Spleen (tissue), 11 donors: ENCODE data around the gene HIPK2. TPM values are rescaled to one million over a fixed set of nuclear protein-coding genes. Genes with fewer than 3 reads are reported as not detected.

Experiments
- DNase-seq: peaks from one replicate; pipeline ENCODE4 v3.0.0-alpha.2; 2020
- H3K27ac ChIP-seq, 8 donors: fragments of 200-600 bp; sonication (generic) in 7 of 8; 1 replicate in 4 of 8; 2 replicates in 4 of 8; pipeline versions ENCODE4 v1.5.0 to v1.8.0; 2016 to 2021; ENCODE audit warnings: inconsistent platforms in 4 of 8, mild to moderate bottlenecking in 4 of 8, moderate library complexity in 1 of 8
- H3K27me3 ChIP-seq, 7 donors: fragments of 200-600 bp; sonication (generic) in 6 of 7; replicated peaks in 1 of 7; 1 replicate in 4 of 7; 2 replicates in 3 of 7; pipeline versions ENCODE4 v1.5.0 to v1.8.0; 2016 to 2021; ENCODE audit warnings: inconsistent platforms in 3 of 7, mild to moderate bottlenecking in 1 of 7
- H3K36me3 ChIP-seq, 6 donors: fragments of 200-600 bp; sonication (generic) in 5 of 6; 1 replicate in 4 of 6; 2 replicates in 2 of 6; pipeline versions ENCODE4 v1.5.0 to v1.8.0; 2016 to 2021; ENCODE audit warnings: inconsistent platforms in 2 of 6
- H3K4me1 ChIP-seq, 6 donors: fragments of 200-600 bp; sonication (generic) in 5 of 6; 1 replicate in 3 of 6; 2 replicates in 3 of 6; pipeline versions ENCODE4 v1.5.0 to v1.8.0; 2016 to 2021; ENCODE audit warnings: inconsistent platforms in 3 of 6
- H3K4me3 ChIP-seq, 8 donors: fragments of 200-600 bp; sonication (generic) in 7 of 8; 1 replicate in 4 of 8; 2 replicates in 4 of 8; pipeline versions ENCODE4 v1.5.0 to v1.8.0; 2016 to 2021; ENCODE audit warnings: inconsistent platforms in 4 of 8, mild to moderate bottlenecking in 4 of 8, moderate library complexity in 2 of 8
- H3K9me3 ChIP-seq, 8 donors: fragments of 200-600 bp; sonication (generic) in 7 of 8; 1 replicate in 4 of 8; 2 replicates in 4 of 8; pipeline versions ENCODE4 v1.5.0 to v1.8.0; 2016 to 2021; ENCODE audit warnings: inconsistent platforms in 4 of 8
- CTCF ChIP-seq, 11 experiments: fragments of 200-600 bp in 7 of 11; fragments of 450-650 bp in 4 of 11; sonication (generic) in 4 of 11; IDR thresholded peaks in 8 of 11; conservative IDR thresholded peaks in 3 of 11; 1 replicate in 7 of 11; 2 replicates in 4 of 11; pipeline versions ENCODE4 v1.4.0 to v1.8.0; 2016 to 2021; ENCODE audit warnings: antibody characterized with exemption in 11 of 11, inconsistent platforms in 4 of 11, mild to moderate bottlenecking in 1 of 11
- POLR2A ChIP-seq, 3 donors: fragments of 450-650 bp; IDR thresholded peaks; one replicate each; pipeline ENCODE4 v1.5.1; 2017; ENCODE audit warnings: antibody characterized with exemption in 3 of 3, mild to moderate bottlenecking in 1 of 3
- POLR2AphosphoS5 ChIP-seq, 3 donors: sonication (generic); formaldehyde crosslinking; IDR thresholded peaks; one replicate each; pipeline ENCODE4 v1.5.1; 2017; ENCODE audit warnings: antibody characterized with exemption in 3 of 3
- WGBS, 5 donors: extraction: QIAGEN DNeasy Blood & Tissue Kit in 3 of 5; methylation state at CpG; one replicate each; pipeline versions ENCODE4 v1.1.5 to v1.1.7; 2013 to 2018; 5-methylcytosine and 5-hydroxymethylcytosine counted together
- intact Hi-C: fragments of 100-400 bp; cut with DNase I; formaldehyde crosslinking; loops from one replicate; pipeline ENCODE4 v1.15.0; 2023; ENCODE audit warnings: low total_unique reads
- polyA plus RNA-seq, 3 donors: library from polyadenylated mRNA; stranded (reverse); fragments of 200-250 nt; gene quantifications; one replicate each; pipeline ENCODE4 v1.2.1, GENCODE V29; 2013
- total RNA-seq, 7 donors: library from RNA; depleted of rRNA in 3 of 7; stranded (reverse); fragments of >200 nt in 3 of 7; fragmentation: NEBNext Ultra II Directional in 4 of 7; extraction: Animal tissue kit (Norgen Biotek cat#: 25700) in 4 of 7; gene quantifications; one replicate each; pipeline versions ENCODE4 v1.1.0 to v1.2.1, GENCODE V29; 2016 to 2021
- donor health status: healthy with polysubstance abuse.
- donor health status: DM: no; HTN: no; CAD: no; lungs with moderate emphysema.
- donor health status: DM: no; HTN: no; CAD: no.
- donor health status: Bipolar disorder and iron deficiency.
- donor health status: healthy.
- donor health status: DM: no; HTN: no; CAD: no.
- donor health status: DM: yes; HTN: yes; CAD: no.

HIPK2 gene
- total and polyA plus RNA-seq, 10 donors = 1.7 to 97.5 (median 51.8) TPM

GRCh38 chr7:139731802-139732470 is 45.9 kb downstream of the HIPK2 start:
- Histone ChIP-seq H3K4me3 (peak overlapping the region in 1 of 8 donors; percentile 38), H3K27me3 (no peaks in the 10 kb centered on the region), H3K36me3 (peaks cover 0 to 24% (median 0%) of the 10 kb centered on the region in 6 donors), H3K4me1 (peaks cover 20 to 94% (median 61%) of the 10 kb centered on the region in 6 donors), H3K9me3 (no peaks in the 10 kb centered on the region), H3K27ac (peak overlapping the region; percentile 15 to 88 (median 68))
- intact Hi-C loops = no loop called here
- TF ChIP-seq POLR2AphosphoS5 (IDR thresholded peaks at IDR 0.05) = peak in 1 of 3 donors; percentile 83
- no peak for TF ChIP-seq POLR2A (IDR thresholded peaks at IDR 0.05)
- no peak for TF ChIP-seq CTCF (IDR thresholded peaks at IDR 0.05 in 8 of 11, conservative IDR thresholded peaks at IDR 0.05 in 3 of 11)
- 41 to 75% (median 57%) methylated on average over 9 of the region's 9 CpGs for WGBS, 5 donors
- DNase-seq = no peak

GRCh38 chr7:139730746-139731612 is 46.8 kb downstream of the HIPK2 start:
- peak overlapping the region; percentile 15 to 88 (median 68) for H3K27ac ChIP-seq
- TF ChIP-seq CTCF (IDR thresholded peaks at IDR 0.05 in 8 of 11, conservative IDR thresholded peaks at IDR 0.05 in 3 of 11) = no peak
- TF ChIP-seq POLR2AphosphoS5 (IDR thresholded peaks at IDR 0.05) = peak in 1 of 3 donors; percentile 81
- no peak for TF ChIP-seq POLR2A (IDR thresholded peaks at IDR 0.05)
- 62 to 73% (median 67%) methylated on average over 15 of the region's 15 CpGs for WGBS, 5 donors
- H3K36me3 ChIP-seq = peaks cover 0 to 16% (median 0%) of the 10 kb centered on the region in 6 donors
- no peak for DNase-seq
- peak overlapping the region in 1 of 8 donors; percentile 38 for H3K4me3 ChIP-seq
- intact Hi-C loops = no loop called here
- no peaks in the 10 kb centered on the region for H3K9me3 ChIP-seq
- no peaks in the 10 kb centered on the region for H3K27me3 ChIP-seq
- peaks cover 24 to 94% (median 61%) of the 10 kb centered on the region in 6 donors for H3K4me1 ChIP-seq

- intact Hi-C loops = no loop called here
- Histone ChIP-seq H3K36me3 (peaks cover 0 to 9% (median 0%) of the 10 kb centered on the region in 6 donors), H3K4me3 (no peak overlapping the region), H3K27ac (peak overlapping the region in 3 of 8 donors; percentile 87 to 88 (median 87)), H3K4me1 (peaks cover 32 to 97% (median 72%) of the 10 kb centered on the region in 6 donors), H3K9me3 (no peaks in the 10 kb centered on the region), H3K27me3 (no peaks in the 10 kb centered on the region)
- 88 to 100% (median 97%) methylated on average over 1 of the region's 1 CpG for WGBS, 5 donors
- DNase-seq = no peak
- no peak for TF ChIP-seq POLR2AphosphoS5 (IDR thresholded peaks at IDR 0.05)
Measured at GRCh38 chr7:139728203-139728602, 49.6 kb downstream of the HIPK2 start.

- intact Hi-C loops = no loop called here
- peak overlapping the region in 7 of 8 donors; percentile 67 to 88 (median 80) for H3K27ac ChIP-seq
- DNase-seq = no peak
Measured at GRCh38 chr7:139727151-139727705, 50.6 kb downstream of the HIPK2 start.

More at GRCh38 chr7:139727151-139727705, 50.6 kb downstream of the HIPK2 start:
- Histone ChIP-seq H3K27me3 (no peaks in the 10 kb centered on the region), H3K4me3 (peak overlapping the region in 1 of 8 donors; percentile 36), H3K36me3 (peaks cover 0 to 9% (median 0%) of the 10 kb centered on the region in 6 donors), H3K4me1 (peaks cover 34 to 97% (median 75%) of the 10 kb centered on the region in 6 donors), H3K9me3 (no peaks in the 10 kb centered on the region)
- 61 to 70% (median 64%) methylated on average over 3 of the region's 3 CpGs for WGBS, 5 donors
- TF ChIP-seq CTCF (IDR thresholded peaks at IDR 0.05 in 8 of 11, conservative IDR thresholded peaks at IDR 0.05 in 3 of 11) (no peak), POLR2A (IDR thresholded peaks at IDR 0.05) (no peak), POLR2AphosphoS5 (IDR thresholded peaks at IDR 0.05) (no peak)
